Aorta (tissue), 5 donors: ENCODE measurements around the gene USP3. TPM values are rescaled to one million over a fixed set of nuclear protein-coding genes. Genes with fewer than 3 reads are reported as not detected.

Experiments
- ATAC-seq: fragments of 200-7000 bp; cut with Tn5 transposase; one replicate; pipeline ENCODE4 v1.9.1; 2022; ENCODE audit warnings: moderate library complexity; ENCODE audit not compliant: low FRiP score
- DNase-seq, 2 donors: peaks; one replicate each; pipeline ENCODE4 v3.0.0-alpha.2; 2020
- H3K27ac ChIP-seq, 2 donors: one replicate each; pipeline ENCODE4 v1.5.1; 2013; ENCODE audit warnings: low read length in 2 of 2, mild to moderate bottlenecking in 2 of 2, moderate library complexity in 2 of 2, control low read depth in 1 of 2, inconsistent platforms in 1 of 2, low read depth in 1 of 2
- H3K27me3 ChIP-seq, 2 donors: one replicate each; pipeline ENCODE4 v1.6.1; 2013; ENCODE audit warnings: control low read depth in 1 of 2, low read length in 1 of 2, mild to moderate bottlenecking in 1 of 2, moderate library complexity in 1 of 2; ENCODE audit not compliant: insufficient read depth in 2 of 2, control insufficient read depth in 1 of 2
- H3K36me3 ChIP-seq, 2 donors: one replicate each; pipeline ENCODE4 v1.6.1; 2013; ENCODE audit warnings: control low read depth in 1 of 2, low read length in 1 of 2, mild to moderate bottlenecking in 1 of 2; ENCODE audit not compliant: insufficient read depth in 2 of 2, control insufficient read depth in 1 of 2
- H3K4me1 ChIP-seq, 2 donors: one replicate each; pipeline ENCODE4 v1.6.1; 2013; ENCODE audit warnings: low read length in 2 of 2, control low read depth in 1 of 2, mild to moderate bottlenecking in 1 of 2, moderate library complexity in 1 of 2; ENCODE audit not compliant: insufficient read depth in 2 of 2, control insufficient read depth in 1 of 2
- H3K4me3 ChIP-seq, 2 donors: one replicate each; pipeline ENCODE4 v1.5.1; 2013; ENCODE audit warnings: low read length in 2 of 2, control low read depth in 1 of 2, mild to moderate bottlenecking in 1 of 2
- H3K9me3 ChIP-seq: one replicate; pipeline ENCODE4 v1.6.1; 2013; ENCODE audit warnings: mild to moderate bottlenecking, low read length; ENCODE audit not compliant: control insufficient read depth
- WGBS, 2 donors: extraction: QIAGEN DNeasy Blood & Tissue Kit; methylation state at CpG; one replicate each; pipeline ENCODE4 v1.1.7; 2013; 5-methylcytosine and 5-hydroxymethylcytosine counted together
- intact Hi-C, 2 donors: fragments of 100-400 bp; cut with DNase I; formaldehyde crosslinking; loops; one replicate each; pipeline versions ENCODE4 v1.14.2 to v1.15.0; 2022
- polyA plus RNA-seq, 2 donors: library from polyadenylated mRNA; stranded (reverse); fragments of 200-250 nt; gene quantifications; one replicate each; pipeline ENCODE4 v1.2.3, GENCODE V29; 2013
- total RNA-seq, 2 donors: library from RNA; stranded (reverse); fragmentation: NEBNext Ultra II Directional; extraction: Animal tissue kit (Norgen Biotek cat#: 25700); gene quantifications; one replicate each; pipeline ENCODE4 v1.2.1, GENCODE V29; 2021
- donor health status: healthy with polysubstance abuse.
- donor health status: Bipolar disorder and iron deficiency.
- donor health status: DM: no; HTN: no; CAD: no.
- donor health status: DM: no; HTN: no; CAD: no.
- donor health status: DM: yes; HTN: yes; CAD: no.

USP3 gene
- total and polyA plus RNA-seq, 4 donors, result 16.3 to 60.0 (median 37.9) TPM

DNA sequence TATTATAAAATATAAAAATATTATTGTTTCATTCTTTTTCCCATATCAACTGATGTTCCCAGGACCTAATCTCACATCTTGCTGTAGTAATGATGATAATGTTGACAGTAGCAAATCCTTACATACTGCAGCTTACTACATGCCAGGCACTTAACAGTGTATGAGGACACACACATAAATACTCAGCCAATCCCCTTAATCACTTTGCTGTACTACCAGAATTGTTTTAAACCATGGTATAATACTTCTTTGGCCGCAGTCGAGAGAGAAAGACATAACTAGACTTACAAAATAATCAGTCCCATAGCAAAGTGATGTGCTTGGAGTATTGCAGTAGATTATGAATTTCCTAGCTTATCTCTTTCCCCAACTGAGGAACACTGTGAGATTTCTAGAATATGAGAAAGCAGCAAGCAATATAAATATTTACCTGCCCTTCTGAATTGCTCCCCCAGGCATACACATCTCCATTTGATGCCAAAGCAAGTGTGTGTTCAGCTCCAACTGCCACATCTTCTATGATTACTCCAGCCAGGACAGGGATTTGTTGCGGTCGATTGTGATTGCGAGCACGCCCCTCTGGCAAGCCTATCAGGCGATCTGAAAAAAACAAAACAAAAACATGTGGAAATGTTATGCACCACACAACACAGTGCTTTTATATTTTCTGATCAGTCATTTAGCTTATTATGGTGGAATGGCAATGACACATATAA, 125.8 kb downstream of the USP3 start:
- no peaks in the 10 kb centered on the region for H3K4me1 ChIP-seq
- DNase-seq (no peak), ATAC-seq (no peak)
- H3K27ac ChIP-seq, result no peak overlapping the region
- WGBS, 2 donors, result 90 to 93% methylated on average over 7 of the region's 7 CpGs
- peaks cover 0 to 11% of the 10 kb centered on the region in 2 donors for H3K36me3 ChIP-seq
- no peaks in the 10 kb centered on the region for H3K9me3 ChIP-seq
- no peaks in the 10 kb centered on the region for H3K27me3 ChIP-seq
- no peak overlapping the region for H3K4me3 ChIP-seq
- intact Hi-C loops, result no loop called here

DNA sequence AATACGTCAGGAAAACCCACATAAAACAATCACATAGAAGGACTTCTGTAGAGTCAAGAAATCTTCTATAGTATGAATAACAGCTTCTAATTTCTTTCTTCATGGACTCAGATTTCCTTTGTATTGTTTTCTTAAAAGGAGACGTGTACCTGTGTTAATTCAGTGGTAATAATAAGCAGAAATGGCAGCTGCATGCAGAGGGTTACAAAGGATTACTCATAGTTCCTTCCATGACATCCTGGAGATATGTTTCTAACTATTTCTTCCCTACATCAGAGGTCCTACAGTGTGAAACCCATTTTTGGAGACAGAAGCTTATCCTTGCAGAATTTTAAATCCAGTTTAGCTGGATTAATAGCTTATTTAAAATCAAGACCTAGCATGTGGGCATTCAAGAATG, 128.9 kb downstream of the USP3 start:
- DNase-seq (no peak), ATAC-seq (no peak)
- no peaks in the 10 kb centered on the region for H3K9me3 ChIP-seq
- H3K36me3 ChIP-seq, result peaks cover 2 to 8% of the 10 kb centered on the region in 2 donors
- no peak overlapping the region for H3K4me3 ChIP-seq
- no peaks in the 10 kb centered on the region for H3K4me1 ChIP-seq
- no peaks in the 10 kb centered on the region for H3K27me3 ChIP-seq
- H3K27ac ChIP-seq, result no peak overlapping the region
- 74 to 76% methylated on average over 2 of the region's 2 CpGs for WGBS, 2 donors
- intact Hi-C loops, result no loop called here

DNA sequence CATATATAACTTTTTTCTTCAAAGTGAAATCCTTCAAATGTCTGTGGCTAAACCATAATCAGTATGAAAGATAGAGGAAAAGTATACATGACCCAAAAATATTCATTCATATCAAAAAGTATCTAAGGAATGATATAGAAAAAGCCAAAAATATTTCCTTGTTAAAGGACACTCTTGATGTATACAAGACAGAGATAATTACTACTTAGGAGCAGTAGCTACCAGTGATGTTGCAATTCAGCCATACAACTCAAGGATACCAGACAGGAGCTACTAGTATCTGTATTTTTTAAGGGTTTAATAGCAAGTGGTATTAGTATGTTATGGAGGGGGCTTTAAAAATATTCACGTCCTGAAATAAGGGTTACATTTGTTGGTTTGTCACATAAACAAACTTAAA, 129.8 kb downstream of the USP3 start:
- DNase-seq, result no peak
- WGBS, 2 donors, result 68 to 79% methylated on average over 1 of the region's 1 CpG
- H3K4me1 ChIP-seq, result no peaks in the 10 kb centered on the region
- no peak for ATAC-seq
- intact Hi-C loops, result no loop called here
- H3K36me3 ChIP-seq, result peaks cover 2 to 7% of the 10 kb centered on the region in 2 donors
- no peaks in the 10 kb centered on the region for H3K9me3 ChIP-seq
- H3K27ac ChIP-seq, result no peak overlapping the region
- no peak overlapping the region for H3K4me3 ChIP-seq
- no peaks in the 10 kb centered on the region for H3K27me3 ChIP-seq

DNA sequence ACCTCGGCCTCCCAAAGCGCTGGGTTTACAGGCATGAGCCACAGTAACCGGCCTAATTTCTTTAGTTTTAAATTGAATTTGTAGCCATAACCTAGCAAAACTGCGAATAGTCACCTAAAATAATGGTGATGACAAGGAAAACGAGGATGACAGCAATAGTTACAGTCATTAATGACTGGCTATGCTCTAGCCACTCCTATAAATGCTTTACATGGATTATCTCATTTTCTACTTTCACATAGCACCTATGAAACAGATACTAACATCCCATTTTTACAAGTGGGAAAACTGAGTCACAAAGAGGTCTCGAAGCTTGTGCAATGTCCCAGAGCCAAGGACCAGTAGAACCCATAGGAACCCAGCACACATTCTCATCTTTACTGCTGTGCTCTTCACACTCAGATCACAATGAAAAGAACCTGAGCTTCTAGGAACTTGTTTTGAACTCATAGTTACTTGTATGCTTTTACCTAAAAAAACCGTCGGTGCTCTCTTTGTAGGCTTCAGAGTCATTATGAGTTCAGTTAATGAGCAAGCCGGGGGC, 132.2 kb downstream of the USP3 start:
- WGBS, 2 donors, result 96% methylated on average over 9 of the region's 9 CpGs
- DNase-seq (no peak), ATAC-seq (no peak)
- Histone ChIP-seq H3K27me3 (no peaks in the 10 kb centered on the region), H3K27ac (no peak overlapping the region), H3K4me3 (no peak overlapping the region), H3K9me3 (no peaks in the 10 kb centered on the region), H3K36me3 (peaks cover 2 to 12% of the 10 kb centered on the region in 2 donors), H3K4me1 (no peaks in the 10 kb centered on the region)
- intact Hi-C loops, result no loop called here

DNA sequence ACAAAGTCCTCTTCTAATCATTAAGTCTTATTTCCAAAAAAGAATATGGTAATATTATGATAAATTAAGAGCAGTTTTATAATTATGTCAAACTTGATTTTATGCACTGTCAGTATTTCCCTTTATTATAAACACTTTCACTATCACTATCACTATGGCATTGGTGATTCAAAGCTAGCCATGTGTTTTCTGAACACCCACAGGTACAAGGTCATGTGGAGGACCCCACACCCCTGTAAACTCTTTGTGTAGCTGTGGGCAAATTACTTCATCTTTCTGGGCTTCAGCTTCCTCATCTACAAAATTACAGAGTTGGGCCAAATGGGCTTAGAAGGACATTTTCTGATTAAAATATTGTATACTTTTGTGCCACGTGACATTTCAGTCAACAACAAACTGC, 134.4 kb downstream of the USP3 start:
- no peaks in the 10 kb centered on the region for H3K27me3 ChIP-seq
- intact Hi-C loops, result no loop called here
- H3K9me3 ChIP-seq, result no peaks in the 10 kb centered on the region
- H3K36me3 ChIP-seq, result peaks cover 6 to 11% of the 10 kb centered on the region in 2 donors
- no peak overlapping the region for H3K27ac ChIP-seq
- no peak overlapping the region for H3K4me3 ChIP-seq
- ATAC-seq (no peak), DNase-seq (no peak)
- H3K4me1 ChIP-seq, result no peaks in the 10 kb centered on the region
- WGBS, 2 donors, result 89 to 94% methylated on average over 1 of the region's 1 CpG

GRCh38 chr15:63640146-63640545, 135.8 kb downstream of the USP3 start:
- ATAC-seq (no peak), DNase-seq (no peak)
- intact Hi-C loops, result no loop called here
- Histone ChIP-seq H3K27ac (no peak overlapping the region), H3K9me3 (no peaks in the 10 kb centered on the region), H3K4me1 (no peaks in the 10 kb centered on the region), H3K27me3 (no peaks in the 10 kb centered on the region), H3K36me3 (peaks cover 6 to 11% of the 10 kb centered on the region in 2 donors), H3K4me3 (no peak overlapping the region)
- WGBS, 2 donors, result 92 to 93% methylated on average over 3 of the region's 3 CpGs

Other genes starting within 250 kb of the USP3 start
- gene APH1B, start 227.0 kb upstream of the USP3 start, total RNA-seq, result 10 to 100 TPM; 24.1 to 28.4 TPM
- 10 to 100 TPM in 1 of 2 donors, 1 to 10 TPM in 1; 3.0 to 13.4 TPM for gene APH1B, start 227.0 kb upstream of the USP3 start, polyA plus RNA-seq
- gene CA12, start 122.7 kb upstream of the USP3 start, total RNA-seq, result 10 to 100 TPM; 11.0 to 29.7 TPM
- gene CA12, start 122.7 kb upstream of the USP3 start, polyA plus RNA-seq, result 1 to 10 TPM; 2.7 to 4.5 TPM
- gene FBXL22, start 92.8 kb downstream of the USP3 start, total RNA-seq, result 10 to 100 TPM; 16.3 to 18.6 TPM
- 10 to 100 TPM in 1 of 2 donors, 1 to 10 TPM in 1; 4.8 to 32.0 TPM for gene FBXL22, start 92.8 kb downstream of the USP3 start, polyA plus RNA-seq